CD4-positive, alpha-beta T cell (primary cell): ENCODE measurements around the gene UGT1A10. TPM values are rescaled to one million over a fixed set of nuclear protein-coding genes. Genes with fewer than 3 reads are reported as not detected.

ENCODE experiments used
- ATAC-seq: fragments of 200-7000 bp; cut with Tn5 transposase; one replicate; pipeline ENCODE4 v1.10.0; 2022; ENCODE audit warnings: mild to moderate bottlenecking; ENCODE audit not compliant: poor library complexity
- CTCF ChIA-PET: fragments of 350-600 bp; sonication (Branson Sonifier 250); formaldehyde crosslinking; loops from one replicate; lab custom pipeline; 2021; ENCODE audit warnings: antibody characterized with exemption, inconsistent platforms; lab: Charles Lee
- POLR2A ChIA-PET: fragments of 350-600 bp; sonication (Branson Sonifier 250); formaldehyde crosslinking; loops from one replicate; lab custom pipeline; 2021; ENCODE audit warnings: antibody characterized with exemption, inconsistent platforms; lab: Charles Lee
- DNase-seq, 14 experiments: peaks; one replicate each; pipeline ENCODE4 v3.0.0-alpha.2; 2013 to 2020; ENCODE audit warnings: mixed read lengths in 2 of 14
- H3K27ac ChIP-seq, 2 donors: one replicate each; pipeline versions ENCODE4 v1.5.1 to v1.7.0; 2013; ENCODE audit warnings: low read length in 2 of 2, low read depth in 1 of 2, mild to moderate bottlenecking in 1 of 2
- H3K27me3 ChIP-seq, 2 experiments: 1 replicate in 1 of 2; 2 replicates in 1 of 2; pipeline versions ENCODE4 v1.6.1 to v1.7.0; 2013; ENCODE audit warnings: low read length in 2 of 2, control low read depth in 1 of 2, mild to moderate bottlenecking in 1 of 2, moderate library complexity in 1 of 2; ENCODE audit not compliant: insufficient read depth in 2 of 2, control insufficient read depth in 1 of 2
- H3K36me3 ChIP-seq: one replicate; pipeline ENCODE4 v1.6.1; 2013; ENCODE audit warnings: low read length, control low read depth; ENCODE audit not compliant: insufficient read depth
- H3K4me1 ChIP-seq: one replicate; pipeline ENCODE4 v1.6.1; 2013; ENCODE audit warnings: low read length, control low read depth; ENCODE audit not compliant: insufficient read depth
- H3K4me3 ChIP-seq: one replicate; pipeline ENCODE4 v1.5.1; 2013; ENCODE audit warnings: mild to moderate bottlenecking, low read length, moderate library complexity
- H3K9me3 ChIP-seq, 2 experiments: 1 replicate in 1 of 2; 2 replicates in 1 of 2; pipeline versions ENCODE4 v1.6.1 to v1.7.0; 2013; ENCODE audit warnings: low read length in 2 of 2, mild to moderate bottlenecking in 2 of 2, control low read depth in 1 of 2, moderate library complexity in 1 of 2; ENCODE audit not compliant: control insufficient read depth in 1 of 2, insufficient read depth in 1 of 2
- H3K27ac Mint-ChIP-seq: one replicate; pipeline ENCODE4 v1.8.0; 2020; ENCODE audit warnings: mixed read lengths
- H3K27me3 Mint-ChIP-seq: one replicate; pipeline ENCODE4 v1.8.0; 2021; ENCODE audit warnings: mixed read lengths
- H3K36me3 Mint-ChIP-seq: one replicate; pipeline ENCODE4 v1.8.0; 2021; ENCODE audit warnings: low read depth, mixed read lengths
- H3K4me1 Mint-ChIP-seq: one replicate; pipeline ENCODE4 v1.8.0; 2021; ENCODE audit warnings: low read depth, mixed read lengths
- H3K4me3 Mint-ChIP-seq: one replicate; pipeline ENCODE4 v1.8.0; 2020; ENCODE audit warnings: mild to moderate bottlenecking, mixed read lengths
- H3K9me3 Mint-ChIP-seq: one replicate; pipeline ENCODE4 v1.8.0; 2020; ENCODE audit warnings: mixed read lengths
- CTCF ChIP-seq: fragments of 200-600 bp; IDR thresholded peaks from one replicate; pipeline ENCODE4 v1.8.0; 2022; ENCODE audit warnings: antibody characterized with exemption, mild to moderate bottlenecking
- intact Hi-C, 2 experiments: fragments of 100-400 bp; cut with DNase I in 1 of 2; cut with micrococcal nuclease in 1 of 2; formaldehyde crosslinking; loops; one replicate each; pipeline versions ENCODE4 v1.15.1 to v1.9.0; 2023 to 2025; cut with DNase I, micrococcal nuclease
- total RNA-seq, 174 experiments: library from RNA in 2 of 174; stranded (reverse) in 2 of 174; gene quantifications; one replicate each; pipeline ENCODE4 v1.2.3 and lab custom pipeline; 2021 to 2026

UGT1A10 gene
- total RNA-seq, 2 experiments from 2014 or later: not detected

GRCh38 chr2:233702238-233702637 lies 66.0 kb downstream of the UGT1A10 start:
- ATAC-seq (no peak), DNase-seq (no peak)
- Mint-ChIP-seq H3K4me1 (no peaks in the 10 kb centered on the region), H3K27ac (no peak overlapping the region), H3K4me3 (no peak overlapping the region), H3K9me3 (peaks cover 3% of the 10 kb centered on the region), H3K27me3 (peaks cover 20% of the 10 kb centered on the region), H3K36me3 (no peaks in the 10 kb centered on the region)
- Histone ChIP-seq H3K27me3 (peaks cover 0 to 4% of the 10 kb centered on the region in 2 experiments), H3K27ac (no peak overlapping the region), H3K36me3 (no peaks in the 10 kb centered on the region), H3K4me1 (no peaks in the 10 kb centered on the region), H3K4me3 (no peak overlapping the region), H3K9me3 (peaks cover 3 to 4% of the 10 kb centered on the region in 2 experiments)
- intact Hi-C loops: no loop called here
- no peak for TF ChIP-seq CTCF
- ChIA-PET POLR2A (no interaction called here), CTCF (no interaction called here)

DNA sequence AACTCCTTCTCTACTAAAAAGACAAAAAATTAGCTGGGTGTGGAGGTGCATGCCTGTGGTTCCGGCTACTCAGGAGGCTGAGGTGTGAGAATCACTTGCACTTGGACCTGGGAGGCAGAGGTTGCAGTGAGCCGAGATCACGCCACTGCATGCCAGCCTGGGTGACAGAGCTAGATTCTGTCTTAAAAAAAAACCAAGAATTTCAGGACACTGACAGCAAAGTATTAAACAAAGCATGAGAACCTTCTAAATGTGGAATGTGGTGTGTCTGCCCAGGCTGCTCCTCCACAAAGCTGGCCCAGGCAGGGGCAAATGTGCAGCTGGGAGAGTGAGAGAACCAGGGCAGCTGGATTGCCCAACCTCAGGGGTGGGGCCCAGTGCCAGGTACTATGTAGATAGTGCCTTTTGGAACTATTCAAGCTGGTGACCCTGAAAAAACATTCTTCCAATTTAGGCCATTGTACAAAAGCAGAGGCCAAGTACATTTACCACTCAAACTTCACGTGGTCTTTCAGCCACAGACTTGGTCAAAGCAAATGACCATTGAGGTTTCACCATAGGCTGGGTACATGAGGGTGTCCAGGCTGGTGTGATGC lies 69.8 kb downstream of the UGT1A10 start:
- H3K4me3 Mint-ChIP-seq: no peak overlapping the region
- no peaks in the 10 kb centered on the region for H3K4me1 Mint-ChIP-seq
- intact Hi-C loops: no loop called here
- Histone ChIP-seq H3K4me1 (no peaks in the 10 kb centered on the region), H3K36me3 (no peaks in the 10 kb centered on the region), H3K4me3 (no peak overlapping the region), H3K27me3 (peaks cover 0 to 6% of the 10 kb centered on the region in 2 experiments), H3K9me3 (peaks cover 3 to 4% of the 10 kb centered on the region in 2 experiments), H3K27ac (no peak overlapping the region)
- no peak for TF ChIP-seq CTCF
- no peaks in the 10 kb centered on the region for H3K36me3 Mint-ChIP-seq
- ChIA-PET POLR2A (no interaction called here), CTCF (no interaction called here)
- ATAC-seq: no peak
- H3K27ac Mint-ChIP-seq: no peak overlapping the region
- H3K27me3 Mint-ChIP-seq: peaks cover 19% of the 10 kb centered on the region
- no peak for DNase-seq
- peaks cover 3% of the 10 kb centered on the region for H3K9me3 Mint-ChIP-seq

DNA sequence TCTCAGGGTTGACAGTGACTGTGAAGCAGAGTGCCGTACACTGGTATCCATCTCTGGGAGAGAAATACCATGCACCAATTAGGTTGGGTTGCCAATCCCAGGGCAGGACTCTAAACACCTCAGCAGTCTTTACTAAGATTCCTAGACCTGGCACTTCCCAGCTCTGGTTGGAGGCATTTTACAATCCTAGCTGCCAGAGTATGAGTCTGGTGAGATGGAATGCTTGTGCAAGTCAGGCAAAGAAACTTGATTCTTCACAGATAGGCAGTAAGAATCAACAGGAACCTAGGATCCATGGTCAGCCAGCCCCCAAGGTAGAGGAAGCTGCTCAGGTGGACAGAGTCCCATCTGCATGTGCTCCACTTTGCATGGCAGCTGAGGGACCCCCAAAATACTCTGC lies 70.5 kb downstream of the UGT1A10 start:
- CTCF ChIA-PET: interaction anchor here (0.7 kb wide), 1 partner anchor 880 kb away, joined by 3 read pairs; no protein-coding TSS in a partner anchor
- ATAC-seq: no peak

More for the DNA sequence above, 70.5 kb downstream of the UGT1A10 start:
- Histone ChIP-seq H3K27me3 (peaks cover 0 to 6% of the 10 kb centered on the region in 2 experiments), H3K27ac (no peak overlapping the region), H3K36me3 (no peaks in the 10 kb centered on the region), H3K9me3 (peaks cover 3 to 4% of the 10 kb centered on the region in 2 experiments), H3K4me3 (no peak overlapping the region), H3K4me1 (no peaks in the 10 kb centered on the region)
- peaks cover 3% of the 10 kb centered on the region for H3K9me3 Mint-ChIP-seq
- intact Hi-C loops: no loop called here
- peaks cover 25% of the 10 kb centered on the region for H3K27me3 Mint-ChIP-seq
- no peak overlapping the region for H3K4me3 Mint-ChIP-seq
- DNase-seq: no peak
- no peaks in the 10 kb centered on the region for H3K36me3 Mint-ChIP-seq
- no peak for TF ChIP-seq CTCF
- POLR2A ChIA-PET: no interaction called here
- H3K27ac Mint-ChIP-seq: no peak overlapping the region
- H3K4me1 Mint-ChIP-seq: no peaks in the 10 kb centered on the region
